Suppressor macrophage treated with lipopolysaccharide for 1 hour (primary cell): ENCODE data around the gene SELENOV.
"Not testable (repeated sequence)": the region's sequence is repeated elsewhere in the genome, so short reads cannot be mapped to it uniquely, and the experiment has no call there.

Experiments used
- DNase-seq, 3 donors: peaks; one replicate each; pipeline ENCODE4 v3.0.0-alpha.2; 2020 to 2022

SELENOV gene

GRCh38 chr19:39514840-39515550 lies at the start of gene SELENOV:
Gene SELENOV (plus strand): TSS chr19:39515139. CDS start chr19:39515213, 74 bp downstream.
- no peak for DNase-seq

- DNase-seq, result no peak
Observed at GRCh38 chr19:39465956-39466747, 48.8 kb upstream of the SELENOV start.

GRCh38 chr19:39467941-39468340 lies 47.0 kb upstream of the SELENOV start:
- DNase-seq, result no peak

- DNase-seq, result no peak
Observed at GRCh38 chr19:39469036-39469435, 45.9 kb upstream of the SELENOV start.

- DNase-seq, result no peak
Observed at GRCh38 chr19:39469567-39469966, 45.4 kb upstream of the SELENOV start.

- no peak for DNase-seq
Observed at GRCh38 chr19:39470724-39471339, 44.1 kb upstream of the SELENOV start.

GRCh38 chr19:39471756-39472536 lies 43.0 kb upstream of the SELENOV start:
- DNase-seq, result no peak

- no peak for DNase-seq
Observed at GRCh38 chr19:39472746-39473442, 42.0 kb upstream of the SELENOV start.

- no peak for DNase-seq
Observed at GRCh38 chr19:39473443-39473960, 41.4 kb upstream of the SELENOV start.

GRCh38 chr19:39474139-39474620 lies 40.8 kb upstream of the SELENOV start:
- DNase-seq, result peak; percentile 55 to 80 (median 64)

- DNase-seq, result no peak
Observed at GRCh38 chr19:39475748-39476147, 39.2 kb upstream of the SELENOV start.

GRCh38 chr19:39479319-39479801 lies 35.6 kb upstream of the SELENOV start:
- not testable (repeated sequence) for DNase-seq

GRCh38 chr19:39479916-39480315 lies 35.0 kb upstream of the SELENOV start:
- peak in 1 of 3 donors; percentile 15 for DNase-seq

- peak; percentile 96 to 100 (median 99) for DNase-seq
Observed at GRCh38 chr19:39480337-39481228, 34.4 kb upstream of the SELENOV start, which contains the start of gene TIMM50. Gene TIMM50 (plus strand): TSS chr19:39480838. CDS start chr19:39480854, 16 bp downstream.

- DNase-seq, result peak in 1 of 3 donors; percentile 21
Observed at GRCh38 chr19:39481229-39481545, 33.8 kb upstream of the SELENOV start.

GRCh38 chr19:39481676-39482075 lies 33.3 kb upstream of the SELENOV start:
- no peak for DNase-seq

GRCh38 chr19:39483141-39483540 lies 31.8 kb upstream of the SELENOV start:
- no peak for DNase-seq

GRCh38 chr19:39489756-39490155 lies 25.2 kb upstream of the SELENOV start:
- no peak for DNase-seq

GRCh38 chr19:39492225-39492624 lies 22.7 kb upstream of the SELENOV start:
- no peak for DNase-seq

- no peak for DNase-seq
Observed at GRCh38 chr19:39492788-39493187, 22.2 kb upstream of the SELENOV start.

- DNase-seq, result no peak
Observed at GRCh38 chr19:39494661-39495060, 20.3 kb upstream of the SELENOV start.
